Left lung (tissue), 10 donors: ENCODE results near the gene PCA3. TPM values are rescaled to one million over a fixed set of nuclear protein-coding genes. Genes with fewer than 3 reads are reported as not detected.

Experiments
- ATAC-seq: fragments of 200-7000 bp; cut with Tn5 transposase; one replicate; pipeline ENCODE4 v1.9.1; 2020; ENCODE audit warnings: moderate library complexity
- DNase-seq, 4 donors: peaks; one replicate each; pipeline ENCODE4 v3.0.0-alpha.2; 2013 to 2020
- H3K27ac ChIP-seq, 2 donors: fragments of 200-600 bp; sonication (generic) in 1 of 2; one replicate each; pipeline versions ENCODE4 v1.5.0 to v1.8.0; 2020 to 2021
- H3K27me3 ChIP-seq, 2 donors: fragments of 200-600 bp; sonication (generic) in 1 of 2; one replicate each; pipeline versions ENCODE4 v1.5.0 to v1.8.0; 2020 to 2021
- H3K36me3 ChIP-seq, 2 donors: fragments of 200-600 bp; sonication (generic) in 1 of 2; one replicate each; pipeline versions ENCODE4 v1.5.0 to v1.8.0; 2020 to 2021
- H3K4me1 ChIP-seq, 2 donors: fragments of 200-600 bp; one replicate each; pipeline ENCODE4 v1.8.0; 2021
- H3K4me3 ChIP-seq, 2 donors: fragments of 200-600 bp; sonication (generic) in 1 of 2; one replicate each; pipeline versions ENCODE4 v1.5.0 to v1.8.0; 2020 to 2021; ENCODE audit warnings: mild to moderate bottlenecking in 1 of 2
- H3K9me3 ChIP-seq, 2 donors: fragments of 200-600 bp; sonication (generic) in 1 of 2; one replicate each; pipeline versions ENCODE4 v1.5.0 to v1.8.0; 2020 to 2021
- CTCF ChIP-seq, 2 donors: fragments of 200-600 bp; sonication (generic) in 1 of 2; IDR thresholded peaks; one replicate each; pipeline versions ENCODE4 v1.5.0 to v1.8.0; 2021; ENCODE audit warnings: antibody characterized with exemption in 2 of 2
- intact Hi-C, 2 donors: fragments of 100-400 bp; cut with DNase I; formaldehyde crosslinking; loops; one replicate each; pipeline versions ENCODE4 v1.11.2 to v1.14.2; 2022
- polyA plus RNA-seq, 6 donors: library from polyadenylated mRNA; unstranded; fragments of 120-200 nt; gene quantifications; one replicate each; pipeline ENCODE4 v1.2.1, GENCODE V29; 2013; ENCODE audit not compliant: insufficient read length in 6 of 6
- total RNA-seq, 2 donors: library from RNA; stranded (reverse); fragmentation: NEBNext Ultra II Directional; extraction: Animal tissue kit (Norgen Biotek cat#: 25700); gene quantifications; one replicate each; pipeline ENCODE4 v1.2.1, GENCODE V29; 2021
- donor health status: DM: no; HTN: yes; CAD: no.
- donor health status: DM: no; HTN: no; CAD: no.

PCA3 gene
- total and polyA plus RNA-seq, 8 donors, result 0.16 to 0.46 (median 0.34) TPM; not detected in 1

DNA sequence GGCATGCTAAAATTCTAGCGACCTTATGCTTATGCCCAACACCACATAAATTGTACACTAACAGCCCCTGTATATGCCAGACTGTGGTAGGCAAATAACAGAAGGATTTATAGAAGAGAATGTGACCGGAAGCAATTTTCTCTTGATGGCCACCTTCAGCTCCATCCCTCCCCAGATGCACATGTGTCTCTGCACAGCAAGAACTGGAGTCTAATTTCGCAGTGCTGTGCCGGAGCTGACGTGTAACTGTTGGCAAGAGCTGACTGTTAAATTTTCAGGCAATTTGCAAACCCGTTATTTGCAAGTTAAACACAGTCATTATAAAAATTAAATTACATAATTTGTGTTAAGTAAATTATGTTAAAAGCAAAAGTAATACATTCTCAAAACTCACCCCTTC is 48.4 kb downstream of the PCA3 start:
- Histone ChIP-seq H3K36me3 (no peaks in the 10 kb centered on the region), H3K27ac (no peak overlapping the region), H3K4me3 (no peak overlapping the region), H3K4me1 (no peaks in the 10 kb centered on the region), H3K9me3 (no peaks in the 10 kb centered on the region), H3K27me3 (peaks cover 0 to 15% of the 10 kb centered on the region in 2 donors)
- ATAC-seq, result no peak
- intact Hi-C loops, result loop anchor here in 1 of 2 donors (10.0 kb wide), 1 partner anchor 182 kb away; no protein-coding TSS in a partner anchor
- no peak for DNase-seq
- TF ChIP-seq CTCF (IDR thresholded peaks at IDR 0.05), result no peak

- Histone ChIP-seq H3K27ac (peak overlapping the region in 1 of 2 donors; percentile 84), H3K4me3 (no peak overlapping the region), H3K36me3 (no peaks in the 10 kb centered on the region), H3K4me1 (no peaks in the 10 kb centered on the region), H3K27me3 (peaks cover 0 to 5% of the 10 kb centered on the region in 2 donors), H3K9me3 (no peaks in the 10 kb centered on the region)
- intact Hi-C loops, result loop anchor here in 1 of 2 donors (10.0 kb wide), 1 partner anchor 177 kb away; no protein-coding TSS in a partner anchor
- DNase-seq (no peak), ATAC-seq (peak; percentile 30)
- TF ChIP-seq CTCF (IDR thresholded peaks at IDR 0.05), result no peak
Measured at GRCh38 chr9:76817489-76817888, 53.3 kb downstream of the PCA3 start.

- ATAC-seq, result peak; percentile 99
- intact Hi-C loops, result loop anchor here in 1 of 2 donors (10.0 kb wide), 1 partner anchor 177 kb away; no protein-coding TSS in a partner anchor
- H3K9me3 ChIP-seq, result no peaks in the 10 kb centered on the region
- H3K4me3 ChIP-seq, result no peak overlapping the region
- peaks cover 0 to 5% of the 10 kb centered on the region in 2 donors for H3K27me3 ChIP-seq
- TF ChIP-seq CTCF (IDR thresholded peaks at IDR 0.05), result no peak
- no peaks in the 10 kb centered on the region for H3K36me3 ChIP-seq
- H3K4me1 ChIP-seq, result no peaks in the 10 kb centered on the region
- H3K27ac ChIP-seq, result peak overlapping the region in 1 of 2 donors; percentile 84
- DNase-seq, result peak in 1 of 4 donors; percentile 80
Measured at GRCh38 chr9:76818271-76818670, 54.0 kb downstream of the PCA3 start.

GRCh38 chr9:76820431-76820830 is 56.2 kb downstream of the PCA3 start:
- Histone ChIP-seq H3K36me3 (no peaks in the 10 kb centered on the region), H3K27me3 (peaks cover 0 to 3% of the 10 kb centered on the region in 2 donors), H3K4me3 (no peak overlapping the region), H3K9me3 (no peaks in the 10 kb centered on the region), H3K27ac (no peak overlapping the region), H3K4me1 (no peaks in the 10 kb centered on the region)
- intact Hi-C loops, result no loop called here
- DNase-seq, result no peak
- no peak for ATAC-seq
- no peak for TF ChIP-seq CTCF (IDR thresholded peaks at IDR 0.05)

DNA sequence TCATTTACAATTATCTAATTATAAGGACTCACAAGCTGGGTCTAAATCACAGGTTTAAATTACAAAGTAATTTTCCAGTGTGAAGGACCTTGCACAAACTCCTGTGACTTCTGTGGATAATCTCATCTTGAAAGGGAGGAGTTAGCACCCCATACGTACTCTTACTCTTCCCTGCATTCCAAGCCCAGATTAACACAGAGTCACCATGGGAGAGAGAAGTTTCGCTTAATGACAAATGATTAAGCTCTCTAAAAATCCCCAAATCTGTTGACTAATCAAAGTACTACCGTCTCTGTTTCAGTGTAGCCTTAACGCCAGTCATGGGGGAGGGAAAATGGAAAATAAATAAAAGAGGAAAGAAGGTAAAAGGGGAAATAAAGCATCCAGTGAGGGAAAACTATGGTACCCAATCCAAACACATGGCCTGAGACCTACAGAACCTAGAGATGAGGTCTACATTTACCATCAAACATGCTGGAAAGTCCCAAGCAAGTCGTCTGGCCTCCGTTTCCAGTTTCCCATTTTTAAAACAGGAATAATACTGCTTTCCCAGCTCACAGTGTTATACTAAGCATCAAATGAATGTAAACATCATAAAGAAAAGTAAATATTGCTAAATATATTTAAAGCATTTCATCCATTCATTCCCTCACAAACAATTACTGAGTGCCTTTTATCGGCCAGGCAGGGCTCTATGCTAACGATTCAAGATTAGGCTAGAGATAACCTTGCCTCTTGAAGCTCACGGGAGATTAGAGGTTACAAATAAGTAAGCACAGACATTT is 63.2 kb downstream of the PCA3 start:
- ATAC-seq, result no peak
- H3K36me3 ChIP-seq, result no peaks in the 10 kb centered on the region
- no peak overlapping the region for H3K4me3 ChIP-seq
- H3K4me1 ChIP-seq, result no peaks in the 10 kb centered on the region
- intact Hi-C loops, result no loop called here
- no peaks in the 10 kb centered on the region for H3K9me3 ChIP-seq
- no peak for TF ChIP-seq CTCF (IDR thresholded peaks at IDR 0.05)
- no peak overlapping the region for H3K27ac ChIP-seq
- no peaks in the 10 kb centered on the region for H3K27me3 ChIP-seq
- peak in 1 of 4 donors; percentile 2 for DNase-seq
